Testis (tissue), 3 donors: ENCODE data around the gene ACTR1A. TPM values are rescaled to one million over a fixed set of nuclear protein-coding genes. Genes with fewer than 3 reads are reported as not detected.

Experiments
- DNase-seq: peaks from one replicate; pipeline ENCODE4 v3.0.0-alpha.2; 2019
- H3K27ac ChIP-seq, 2 donors: fragments of 200-600 bp; sonication (generic); one replicate each; pipeline ENCODE4 v1.5.1; 2019
- H3K27me3 ChIP-seq: fragments of 200-600 bp; sonication (generic); one replicate; pipeline ENCODE4 v1.5.1; 2019
- H3K36me3 ChIP-seq: fragments of 200-600 bp; sonication (generic); one replicate; pipeline ENCODE4 v1.5.1; 2017; ENCODE audit warnings: low read depth; ENCODE audit errors: missing control alignments
- H3K4me1 ChIP-seq: fragments of 200-600 bp; sonication (generic); one replicate; pipeline ENCODE4 v1.5.1; 2019
- H3K4me3 ChIP-seq, 2 donors: fragments of 200-600 bp; sonication (generic); one replicate each; pipeline ENCODE4 v1.5.1; 2017 to 2019
- H3K9me3 ChIP-seq: fragments of 200-600 bp; sonication (generic); one replicate; pipeline ENCODE4 v1.5.1; 2017
- CTCF ChIP-seq, 3 experiments: fragments of 450-650 bp in 2 of 3; fragments of 200-600 bp in 1 of 3; sonication (generic) in 1 of 3; IDR thresholded peaks; one replicate each; pipeline ENCODE4 v1.5.1; 2016 to 2019; ENCODE audit warnings: antibody characterized with exemption in 3 of 3, mild to moderate bottlenecking in 2 of 3, moderate library complexity in 1 of 3
- POLR2A ChIP-seq: fragments of 450-650 bp; IDR thresholded peaks from one replicate; pipeline ENCODE4 v1.6.1; 2017; ENCODE audit warnings: antibody characterized with exemption, mild to moderate bottlenecking, moderate library complexity
- WGBS, 2 donors: methylation state at CpG; one replicate each; pipeline ENCODE4 v1.1.5; 2018; 5-methylcytosine and 5-hydroxymethylcytosine counted together
- intact Hi-C: fragments of 100-400 bp; cut with DNase I; formaldehyde crosslinking; loops from one replicate; pipeline ENCODE4 v1.15.1; 2023; ENCODE audit warnings: low total_unique reads
- polyA plus RNA-seq: library from polyadenylated mRNA; stranded (reverse); fragments of 350-450 nt; fragmentation: Illumina TruSeq; extraction: RNeasy Lipid Tissue Mini Kit (QIAGEN cat#74804); gene quantifications from one replicate; pipeline ENCODE4 v1.2.3, GENCODE V29; 2014; ENCODE audit warnings: low read depth, low replicate concordance; ENCODE audit not compliant: insufficient read depth
- total RNA-seq, 2 donors: library from RNA; depleted of rRNA; stranded (reverse); fragments of >200 nt; gene quantifications; one replicate each; pipeline ENCODE4 v1.2.3, GENCODE V29; 2016

ACTR1A gene
- total and polyA plus RNA-seq, 3 donors from 2014 or later, result 97.6 to 126 (median 97.7) TPM

GRCh38 chr10:102545997-102546396, 43.5 kb upstream of the ACTR1A start:
- Histone ChIP-seq H3K27me3 (no peaks in the 10 kb centered on the region), H3K4me1 (peaks cover 8% of the 10 kb centered on the region), H3K27ac (no peak overlapping the region), H3K9me3 (no peaks in the 10 kb centered on the region), H3K36me3 (no peaks in the 10 kb centered on the region), H3K4me3 (no peak overlapping the region)
- 25 to 26% methylated on average over 2 of the region's 2 CpGs for WGBS, 2 donors
- no peak for DNase-seq
- intact Hi-C loops, result no loop called here
- TF ChIP-seq POLR2A, result no peak
- TF ChIP-seq CTCF (IDR thresholded peaks at IDR 0.05), result no peak

GRCh38 chr10:102545265-102545871, 42.9 kb upstream of the ACTR1A start:
- TF ChIP-seq POLR2A, result no peak
- TF ChIP-seq CTCF (IDR thresholded peaks at IDR 0.05), result no peak
- 94 to 96% methylated on average over 7 of the region's 7 CpGs for WGBS, 2 donors
- no peaks in the 10 kb centered on the region for H3K9me3 ChIP-seq
- H3K27me3 ChIP-seq, result no peaks in the 10 kb centered on the region
- peaks cover 8% of the 10 kb centered on the region for H3K4me1 ChIP-seq
- no peak for DNase-seq
- intact Hi-C loops, result no loop called here
- no peak overlapping the region for H3K4me3 ChIP-seq
- H3K27ac ChIP-seq, result no peak overlapping the region
- H3K36me3 ChIP-seq, result no peaks in the 10 kb centered on the region

- Histone ChIP-seq H3K4me1 (peaks cover 8% of the 10 kb centered on the region), H3K9me3 (no peaks in the 10 kb centered on the region), H3K27me3 (no peaks in the 10 kb centered on the region), H3K4me3 (no peak overlapping the region), H3K36me3 (no peaks in the 10 kb centered on the region), H3K27ac (no peak overlapping the region)
- TF ChIP-seq POLR2A, result no peak
- no peak for TF ChIP-seq CTCF (IDR thresholded peaks at IDR 0.05)
- DNase-seq, result no peak
- intact Hi-C loops, result no loop called here
- WGBS, 2 donors, result 86 to 97% methylated on average over 8 of the region's 8 CpGs
Observed at GRCh38 chr10:102542800-102543418, 40.4 kb upstream of the ACTR1A start.

GRCh38 chr10:102540023-102540422, 37.5 kb upstream of the ACTR1A start:
- Histone ChIP-seq H3K9me3 (no peaks in the 10 kb centered on the region), H3K27me3 (no peaks in the 10 kb centered on the region), H3K4me3 (no peak overlapping the region), H3K27ac (no peak overlapping the region), H3K36me3 (no peaks in the 10 kb centered on the region), H3K4me1 (no peaks in the 10 kb centered on the region)
- intact Hi-C loops, result no loop called here
- DNase-seq, result no peak
- no peak for TF ChIP-seq POLR2A
- TF ChIP-seq CTCF (IDR thresholded peaks at IDR 0.05), result peak in 1 of 3 experiments; percentile 27
- 60 to 100% methylated on average over 1 of the region's 1 CpG for WGBS, 2 donors

- Histone ChIP-seq H3K9me3 (no peaks in the 10 kb centered on the region), H3K4me1 (no peaks in the 10 kb centered on the region), H3K4me3 (no peak overlapping the region), H3K27me3 (no peaks in the 10 kb centered on the region), H3K27ac (no peak overlapping the region), H3K36me3 (no peaks in the 10 kb centered on the region)
- WGBS, 2 donors, result 88 to 89% methylated on average over 2 of the region's 2 CpGs
- DNase-seq, result no peak
- intact Hi-C loops, result no loop called here
- no peak for TF ChIP-seq CTCF (IDR thresholded peaks at IDR 0.05)
- no peak for TF ChIP-seq POLR2A
Observed at GRCh38 chr10:102538811-102539210, 36.3 kb upstream of the ACTR1A start.
